CD4-positive, CD25-positive, alpha-beta regulatory T cell (primary cell): ENCODE data around the gene ARL6IP5. TPM values are rescaled to one million over a fixed set of nuclear protein-coding genes. Genes with fewer than 3 reads are reported as not detected.

Experiments used
- ATAC-seq, 2 donors: fragments of 150-1000 bp; cut with Tn5 transposase; one replicate each; pipeline ENCODE4 v1.10.0; 2021; ENCODE audit warnings: low read depth in 2 of 2, moderate number of reproducible peaks in 2 of 2, moderate library complexity in 1 of 2
- DNase-seq, 3 donors: peaks; one replicate each; pipeline versions ENCODE4 v3.0.0 to v3.0.0-alpha.2; 2012 to 2022; ENCODE audit warnings: mixed read lengths in 1 of 3
- H3K27ac ChIP-seq: one replicate; pipeline ENCODE4 v1.7.0; 2013; ENCODE audit warnings: mild to moderate bottlenecking, low read length; ENCODE audit not compliant: insufficient read depth, poor library complexity, severe bottlenecking
- H3K27me3 ChIP-seq: one replicate; pipeline ENCODE4 v1.7.0; 2013; ENCODE audit warnings: low read length; ENCODE audit not compliant: control insufficient read depth, insufficient read depth
- H3K36me3 ChIP-seq: one replicate; pipeline ENCODE4 v1.7.0; 2013; ENCODE audit warnings: mild to moderate bottlenecking, low read length, moderate library complexity; ENCODE audit not compliant: control insufficient read depth, insufficient read depth
- H3K4me1 ChIP-seq: 2 replicates; pipeline ENCODE4 v1.7.0; 2013; ENCODE audit warnings: mild to moderate bottlenecking, low read length; ENCODE audit not compliant: insufficient read depth, control insufficient read depth, poor library complexity, severe bottlenecking
- H3K4me3 ChIP-seq: one replicate; pipeline ENCODE4 v1.7.0; 2013; ENCODE audit warnings: low read depth, mild to moderate bottlenecking, low read length, moderate library complexity
- H3K9me3 ChIP-seq, 2 experiments: 1 replicate in 1 of 2; 2 replicates in 1 of 2; pipeline ENCODE4 v1.7.0; 2013; ENCODE audit warnings: low read length in 2 of 2, mild to moderate bottlenecking in 1 of 2, moderate library complexity in 1 of 2; ENCODE audit not compliant: control insufficient read depth in 2 of 2
- H3K27ac Mint-ChIP-seq, 3 donors: one replicate each; pipeline ENCODE4 v1.8.0; 2020 to 2022; ENCODE audit warnings: mild to moderate bottlenecking in 3 of 3, mixed read lengths in 3 of 3, moderate library complexity in 2 of 3
- H3K27me3 Mint-ChIP-seq: one replicate; pipeline ENCODE4 v1.8.0; 2022; ENCODE audit warnings: mild to moderate bottlenecking, mixed read lengths
- H3K36me3 Mint-ChIP-seq: one replicate; pipeline ENCODE4 v1.8.0; 2020; ENCODE audit warnings: mixed read lengths
- H3K4me1 Mint-ChIP-seq, 4 donors: one replicate each; pipeline ENCODE4 v1.8.0; 2020 to 2022; ENCODE audit warnings: mixed read lengths in 4 of 4, mild to moderate bottlenecking in 1 of 4
- H3K4me3 Mint-ChIP-seq, 4 donors: one replicate each; pipeline ENCODE4 v1.8.0; 2020 to 2022; ENCODE audit warnings: mild to moderate bottlenecking in 4 of 4, mixed read lengths in 4 of 4, moderate library complexity in 3 of 4
- H3K9me3 Mint-ChIP-seq, 7 donors: one replicate each; pipeline ENCODE4 v1.8.0; 2020 to 2022; ENCODE audit warnings: mixed read lengths in 7 of 7, mild to moderate bottlenecking in 3 of 7, moderate library complexity in 2 of 7
- polyA plus RNA-seq, 4 donors: library from polyadenylated mRNA; unstranded; fragments of 300-500 nt; fragmentation: Illumina TruSeq; gene quantifications; one replicate each; pipeline ENCODE4 v1.2.3, GENCODE V29; 2021
- total RNA-seq: library from RNA; stranded (reverse); gene quantifications from one replicate; pipeline ENCODE4 v1.2.3, GENCODE V29; 2022

The ARL6IP5 gene
- total and polyA plus RNA-seq, 5 donors from 2014 or later = 117 to 578 (median 528) TPM

DNA sequence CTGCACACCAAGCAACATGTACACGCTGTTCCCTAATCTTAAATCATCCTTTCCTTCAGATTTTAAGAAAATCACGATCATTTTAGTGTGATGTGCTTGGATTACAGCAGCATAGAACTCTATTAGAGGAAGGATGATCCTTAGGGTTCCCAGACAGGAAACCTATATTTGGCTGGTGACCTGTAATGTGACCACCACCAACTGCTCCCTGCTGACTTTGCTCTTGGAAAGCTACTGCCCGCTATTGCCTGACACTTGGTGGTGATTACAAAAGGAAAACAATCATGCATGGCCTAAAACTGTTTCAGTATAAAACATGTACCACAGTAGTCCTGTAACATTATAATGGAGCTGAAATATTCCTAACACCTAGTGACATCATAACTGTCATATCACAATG, 64.8 kb downstream of the ARL6IP5 start:
- no peaks in the 10 kb centered on the region for H3K4me1 Mint-ChIP-seq
- Histone ChIP-seq H3K9me3 (no peaks in the 10 kb centered on the region), H3K4me1 (no peaks in the 10 kb centered on the region), H3K4me3 (no peak overlapping the region), H3K27me3 (no peaks in the 10 kb centered on the region), H3K36me3 (no peaks in the 10 kb centered on the region), H3K27ac (no peak overlapping the region)
- no peaks in the 10 kb centered on the region for H3K9me3 Mint-ChIP-seq
- no peak overlapping the region for H3K4me3 Mint-ChIP-seq
- no peaks in the 10 kb centered on the region for H3K36me3 Mint-ChIP-seq
- no peak for ATAC-seq
- H3K27me3 Mint-ChIP-seq = no peaks in the 10 kb centered on the region
- DNase-seq = no peak
- no peak overlapping the region for H3K27ac Mint-ChIP-seq

Other genes with a start within 250 kb of the ARL6IP5 start
- not detected for gene TAFA4, start 152.4 kb upstream of the ARL6IP5 start, total RNA-seq
- gene TAFA4, start 152.4 kb upstream of the ARL6IP5 start, polyA plus RNA-seq = not detected
- gene EOGT, start 71.3 kb upstream of the ARL6IP5 start, total RNA-seq = 25.7 TPM
- gene EOGT, start 71.3 kb upstream of the ARL6IP5 start, polyA plus RNA-seq = 10 to 100 TPM; 15.8 to 23.0 (median 18.7) TPM
- 71.3 TPM for gene TMF1, start 32.6 kb upstream of the ARL6IP5 start, total RNA-seq
- 10 to 100 TPM; 32.9 to 43.5 (median 35.2) TPM for gene TMF1, start 32.6 kb upstream of the ARL6IP5 start, polyA plus RNA-seq
- gene UBA3, start 4.6 kb upstream of the ARL6IP5 start, total RNA-seq = 62.9 TPM
- 10 to 100 TPM; 51.9 to 75.5 (median 61.6) TPM for gene UBA3, start 4.6 kb upstream of the ARL6IP5 start, polyA plus RNA-seq
- not detected for gene LMOD3, start 37.7 kb downstream of the ARL6IP5 start, total RNA-seq
- gene LMOD3, start 37.7 kb downstream of the ARL6IP5 start, polyA plus RNA-seq = under 1 TPM; 0.03 to 0.16 (median 0.06) TPM